Measurements from ENCODE around the gene OSBPL3.
"Not testable (repeated sequence)": the region's sequence is repeated elsewhere in the genome, so short reads cannot be mapped to it uniquely, and the experiment has no call there.

Gene OSBPL3

DNA sequence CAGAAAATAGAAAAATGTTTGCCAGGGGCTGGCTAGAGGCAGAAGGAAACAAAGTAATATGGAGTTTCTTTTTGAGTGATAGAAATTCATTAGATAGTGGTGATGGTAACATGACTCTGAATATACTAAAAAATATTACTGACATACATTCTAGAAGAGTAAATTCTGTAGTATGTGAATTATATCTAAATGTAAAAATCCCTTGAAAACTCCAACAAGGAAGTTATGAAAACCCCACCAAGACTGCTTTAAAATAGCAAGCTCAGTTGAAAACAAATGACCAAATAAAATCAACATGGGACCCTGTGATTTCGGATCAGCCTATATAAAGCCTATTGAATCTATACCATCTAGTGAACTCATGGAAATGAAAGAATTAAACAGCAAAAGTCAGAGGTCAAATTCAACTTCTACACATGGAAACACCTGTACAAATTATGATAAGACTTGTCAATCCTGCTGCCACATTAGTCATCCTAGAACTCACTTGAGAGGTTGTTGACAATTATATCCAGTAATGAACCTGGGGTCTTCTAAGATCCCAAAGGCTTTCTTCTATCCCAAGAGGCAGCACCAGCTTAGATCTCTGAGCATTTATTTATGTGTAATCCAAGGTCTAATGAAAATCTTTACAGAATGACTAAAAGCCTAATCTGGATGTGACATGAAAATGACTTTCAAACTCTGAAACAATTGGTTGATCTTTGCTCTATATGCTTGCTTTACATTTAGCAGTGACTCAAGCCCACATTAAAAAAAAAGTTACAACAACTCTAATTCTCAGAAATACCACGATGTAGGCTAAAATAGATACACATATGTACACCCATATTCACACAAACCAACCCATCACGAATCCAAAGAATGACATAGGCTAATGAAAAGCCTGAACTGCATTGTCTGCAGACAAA lies 59.3 kb downstream of the OSBPL3 start:
- no peak for DNase-seq (ENCODE audit: low read depth)

DNA sequence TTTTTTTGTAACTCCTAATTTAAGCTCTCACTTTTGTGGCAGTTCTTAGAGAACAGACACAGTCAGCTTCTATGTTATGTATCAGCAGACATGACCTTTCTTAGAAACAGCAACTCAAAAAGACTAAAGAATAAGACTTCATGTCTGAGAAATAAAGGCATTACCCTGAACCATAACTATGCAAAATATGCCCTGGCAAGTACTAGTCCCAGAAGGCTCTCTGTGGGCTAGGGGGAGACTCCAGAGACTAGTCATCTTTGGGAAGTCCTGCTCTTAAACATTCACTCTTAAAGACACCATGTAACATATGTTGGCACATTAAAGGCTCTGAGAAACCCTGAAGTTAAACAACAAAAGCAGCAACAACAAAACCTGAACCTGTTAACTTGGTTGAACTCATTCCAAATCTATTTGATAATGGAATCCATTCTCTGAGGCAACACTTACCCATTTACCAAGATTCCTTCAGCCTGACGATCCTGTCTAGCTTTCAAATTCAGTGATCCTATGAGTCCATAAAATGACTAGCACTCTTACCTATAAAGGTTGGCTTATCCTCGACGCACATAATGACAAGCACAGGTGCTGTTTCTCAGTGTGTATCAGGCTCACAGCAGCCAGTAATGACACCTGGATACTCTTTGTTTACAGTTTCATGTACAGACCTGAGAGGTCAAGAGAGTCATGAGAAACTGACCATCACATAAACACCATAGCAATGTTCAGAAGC lies 62.3 kb downstream of the OSBPL3 start:
- no peak for DNase-seq (ENCODE audit: low read depth)

DNA sequence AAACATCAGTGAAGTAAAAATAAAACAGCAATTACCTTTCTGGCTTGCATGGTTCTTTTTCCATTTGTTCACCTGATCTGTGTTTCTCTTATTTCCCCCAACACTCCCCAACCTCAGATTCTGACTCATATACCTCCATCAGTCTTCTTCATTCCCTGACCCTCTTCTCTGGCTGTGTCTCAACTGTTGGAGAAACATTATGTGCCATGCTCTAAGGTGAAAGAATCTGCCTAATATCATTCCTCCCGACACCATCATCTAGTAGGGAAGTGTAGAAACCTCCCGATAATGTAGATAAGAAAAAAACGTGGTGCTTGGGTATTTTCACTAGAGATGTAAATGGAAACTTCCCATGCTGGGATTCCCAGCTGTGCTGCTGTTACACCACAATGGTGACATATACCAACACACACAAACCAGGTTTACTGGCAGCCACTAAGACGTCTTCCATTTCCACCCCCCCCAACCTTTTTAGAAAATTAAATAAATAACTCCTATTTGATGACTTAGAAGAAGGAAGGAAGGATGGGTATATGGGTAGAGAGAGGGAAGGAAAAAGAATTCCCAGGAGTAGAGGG lies 63.4 kb downstream of the OSBPL3 start:
- DNase-seq (ENCODE audit: low read depth): no peak

DNA sequence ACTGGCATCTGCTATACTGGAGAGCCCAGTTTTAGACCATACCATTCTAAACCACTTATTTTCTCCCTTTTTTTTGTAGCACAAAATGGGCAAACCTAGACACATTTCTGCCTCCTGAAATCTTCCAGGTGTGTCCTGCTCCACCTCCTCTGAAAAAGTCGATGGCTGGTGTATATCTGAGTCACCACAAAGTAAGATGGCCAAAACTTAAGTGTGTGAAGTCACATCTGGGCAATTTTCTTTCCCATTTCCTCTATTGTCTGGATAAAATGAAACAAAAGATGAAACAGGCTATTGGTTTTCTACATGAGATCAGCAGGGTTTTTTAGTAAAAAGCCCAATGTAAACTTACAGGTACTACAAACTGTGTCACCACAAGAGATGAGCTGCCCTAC lies 65.5 kb downstream of the OSBPL3 start:
- no peak for DNase-seq (ENCODE audit: low read depth)

DNA sequence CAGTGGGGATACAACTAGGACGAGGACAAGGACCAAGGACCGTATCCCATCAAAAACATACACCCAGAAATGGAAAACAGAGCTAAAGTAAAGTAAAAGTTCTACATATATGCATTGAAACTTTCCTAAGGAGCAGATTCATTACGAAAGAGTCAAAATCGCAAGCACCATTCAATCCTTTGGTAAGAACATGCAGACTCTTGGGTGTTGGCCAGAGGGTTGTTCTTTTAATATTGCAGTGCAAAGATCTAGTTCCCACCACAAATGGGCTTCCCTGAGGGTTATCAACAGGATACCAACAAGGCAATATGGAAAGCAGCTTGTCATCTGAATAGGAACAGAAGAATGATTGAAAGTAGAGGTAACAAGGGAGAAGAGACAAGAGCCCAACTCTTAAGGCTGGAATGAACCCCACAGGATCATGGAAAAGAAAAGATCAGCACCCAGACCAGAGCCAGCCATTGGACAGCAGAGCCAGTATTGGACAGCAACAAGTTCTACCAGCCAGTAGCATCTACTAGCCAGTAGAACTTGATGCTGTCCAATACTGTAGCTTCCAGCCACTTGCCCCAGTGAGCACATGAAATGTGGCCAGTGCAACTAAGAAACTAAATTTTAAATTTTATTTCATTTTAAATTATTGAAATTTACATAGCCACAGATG lies 66.0 kb downstream of the OSBPL3 start:
- DNase-seq (ENCODE audit: low read depth): peak; percentile 33

DNA sequence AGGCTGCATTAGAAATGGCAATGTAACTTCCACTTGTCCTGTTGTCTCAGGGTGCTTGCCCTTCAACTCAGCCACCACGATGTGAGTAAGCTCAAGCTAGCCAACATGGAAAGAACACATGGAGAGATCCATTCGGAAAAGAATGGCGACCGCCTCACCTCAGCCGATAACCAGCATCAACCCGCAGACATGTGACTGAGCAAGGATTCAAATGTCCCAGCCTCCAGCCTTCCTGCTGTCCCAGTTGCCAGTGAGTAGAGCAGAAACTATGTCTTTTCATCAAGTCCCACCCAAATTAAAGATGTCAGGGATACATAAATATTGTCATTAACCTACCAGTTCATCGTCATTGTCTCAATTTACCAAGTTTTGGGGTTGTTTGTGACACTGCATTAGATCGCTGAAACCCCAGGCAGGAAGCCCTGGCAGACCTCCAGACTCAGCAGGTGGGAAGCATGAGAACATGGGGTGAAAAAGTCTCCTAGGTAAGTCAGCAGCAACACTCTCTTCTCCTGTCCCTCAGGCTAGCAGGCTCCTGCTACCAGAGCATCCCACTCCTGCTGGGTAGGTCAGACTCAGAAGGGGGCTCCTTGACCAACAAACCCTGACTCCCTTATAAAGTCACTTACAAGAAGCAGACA lies 67.0 kb downstream of the OSBPL3 start:
- no peak for DNase-seq (ENCODE audit: low read depth)

DNA sequence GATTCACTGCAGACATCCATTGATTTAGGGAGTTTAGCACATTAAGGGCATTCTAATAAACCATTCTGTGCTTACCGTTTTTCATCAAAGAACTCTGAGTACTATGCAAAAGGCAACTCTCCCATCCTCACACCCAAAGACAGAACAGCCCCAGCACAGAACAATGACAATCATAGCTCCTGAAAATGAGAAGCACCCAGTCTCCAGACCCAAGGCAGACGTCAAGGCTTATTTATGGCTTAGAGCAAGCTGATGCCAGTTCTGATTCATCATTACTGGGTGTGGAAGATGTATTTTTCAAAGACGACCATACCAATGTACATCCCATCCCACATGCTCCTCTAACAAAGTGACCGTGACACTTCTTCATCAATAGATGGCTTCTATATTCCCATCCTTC lies 67.6 kb downstream of the OSBPL3 start:
- DNase-seq (ENCODE audit: low read depth): no peak

DNA sequence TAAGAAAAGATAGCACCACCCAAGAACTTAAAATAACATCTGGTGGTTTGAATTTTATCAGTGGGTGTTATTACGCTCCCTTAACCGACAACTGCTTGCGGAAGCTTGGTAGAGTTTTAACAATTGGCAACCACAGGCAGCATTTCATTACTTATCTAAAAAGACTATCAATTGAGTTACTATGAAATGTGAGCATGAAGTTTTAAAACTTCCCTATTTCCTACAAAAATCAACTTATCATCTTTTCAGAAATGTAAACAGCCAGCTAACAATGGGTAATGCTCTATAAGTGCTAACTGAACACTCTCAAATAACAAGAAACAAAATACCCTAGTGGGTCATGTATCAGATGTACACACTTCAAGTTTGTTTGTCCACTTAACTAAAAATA lies 68.8 kb downstream of the OSBPL3 start:
- DNase-seq (ENCODE audit: low read depth): peak; percentile 43

DNA sequence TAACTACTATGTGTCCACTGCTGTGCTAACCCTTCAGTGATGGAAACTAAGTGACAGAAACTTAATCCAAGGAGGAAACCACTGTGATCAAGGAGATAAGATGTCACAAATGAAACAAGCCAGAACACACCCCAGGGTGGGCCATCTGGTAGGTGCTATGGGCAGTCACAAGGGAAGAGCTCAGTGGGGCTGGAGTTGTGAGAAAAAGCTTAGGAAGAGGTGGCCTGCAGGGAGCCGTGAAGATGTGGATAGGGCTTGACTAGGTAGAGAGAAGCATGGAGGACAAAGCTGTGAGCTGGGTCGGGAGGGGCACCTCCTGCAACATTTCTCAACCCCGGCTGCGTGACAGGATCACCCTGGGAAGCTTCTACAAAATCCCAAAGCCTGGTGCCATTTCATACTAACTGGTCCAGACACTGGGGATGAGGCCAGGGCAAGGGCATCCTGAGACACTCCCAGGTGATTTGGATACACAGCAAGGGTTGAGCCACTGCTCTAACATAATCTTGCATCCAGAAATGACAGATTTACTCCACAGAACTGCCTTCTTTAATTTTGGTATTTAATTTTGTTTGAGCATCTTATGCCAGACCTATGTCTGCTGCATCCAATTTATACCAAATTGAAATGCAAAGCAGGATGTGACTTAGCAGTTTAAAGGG lies 69.3 kb downstream of the OSBPL3 start:
- peak; percentile 26 for DNase-seq (ENCODE audit: low read depth)

DNA sequence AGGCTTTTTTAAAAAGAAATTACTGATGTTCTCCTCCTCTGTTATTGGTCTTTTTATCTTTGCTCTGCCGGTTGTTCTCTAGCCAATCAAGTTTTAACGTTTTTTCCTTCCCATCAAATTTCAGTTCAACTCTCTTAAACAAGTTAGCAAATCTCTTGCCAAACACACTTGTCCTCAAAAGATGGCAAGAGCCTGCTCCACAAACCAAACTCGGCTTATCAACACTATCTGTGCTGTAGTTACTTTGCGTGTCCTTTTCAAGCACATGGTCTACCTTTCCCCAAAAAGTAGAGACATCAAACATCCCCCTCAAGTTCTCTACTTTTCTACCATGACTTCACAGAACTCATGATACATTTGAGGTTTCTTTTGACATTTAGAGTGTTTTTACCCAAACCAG lies 71.3 kb downstream of the OSBPL3 start:
- no peak for DNase-seq (ENCODE audit: low read depth)

DNA sequence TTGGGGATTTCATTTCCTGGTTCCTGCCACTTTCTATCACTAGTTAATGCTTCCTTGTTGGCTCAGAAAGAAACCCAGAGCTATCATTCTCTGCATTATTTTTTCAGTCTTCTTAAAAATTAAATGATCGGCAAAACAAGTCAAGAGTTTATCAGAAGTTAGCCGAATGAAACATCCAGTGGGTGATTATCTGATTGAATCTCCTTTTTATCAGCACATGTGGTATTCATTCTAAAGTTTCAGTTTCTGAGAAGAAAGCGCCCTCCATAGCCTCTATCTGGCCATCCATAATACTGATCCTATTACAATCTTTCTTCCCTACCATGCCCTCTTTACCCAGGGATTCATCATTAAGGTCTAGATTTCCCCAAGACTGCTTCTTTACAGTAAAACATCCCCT lies 71.8 kb downstream of the OSBPL3 start:
- DNase-seq (ENCODE audit: low read depth): no peak

DNA sequence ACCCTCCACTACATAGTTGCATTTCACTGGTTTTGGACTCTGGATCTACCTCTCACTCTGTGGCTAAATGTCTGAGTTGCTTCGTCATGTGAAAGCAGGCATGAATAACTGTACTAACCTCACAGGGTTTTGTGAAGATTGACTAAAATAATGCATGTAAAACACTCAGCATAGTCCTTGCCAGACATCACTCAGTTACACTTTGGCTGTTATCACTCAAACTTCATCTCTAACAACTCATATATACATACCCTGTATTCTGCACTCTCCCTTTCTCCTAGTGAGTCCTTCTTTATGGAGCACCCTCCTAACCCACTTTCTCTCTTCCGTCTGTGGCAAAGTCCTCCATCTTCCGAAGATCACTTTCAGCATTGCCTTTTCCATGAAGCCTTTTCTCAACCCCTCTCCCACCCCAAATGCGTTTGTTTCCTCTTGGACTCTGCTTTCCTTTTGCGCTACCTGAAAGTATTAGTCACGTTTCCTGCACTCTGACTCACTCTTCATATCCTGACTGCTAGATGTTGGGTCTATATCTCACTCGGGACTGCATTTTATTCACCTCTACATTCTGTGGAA lies 72.6 kb downstream of the OSBPL3 start:
- no peak for DNase-seq (ENCODE audit: low read depth)

DNA sequence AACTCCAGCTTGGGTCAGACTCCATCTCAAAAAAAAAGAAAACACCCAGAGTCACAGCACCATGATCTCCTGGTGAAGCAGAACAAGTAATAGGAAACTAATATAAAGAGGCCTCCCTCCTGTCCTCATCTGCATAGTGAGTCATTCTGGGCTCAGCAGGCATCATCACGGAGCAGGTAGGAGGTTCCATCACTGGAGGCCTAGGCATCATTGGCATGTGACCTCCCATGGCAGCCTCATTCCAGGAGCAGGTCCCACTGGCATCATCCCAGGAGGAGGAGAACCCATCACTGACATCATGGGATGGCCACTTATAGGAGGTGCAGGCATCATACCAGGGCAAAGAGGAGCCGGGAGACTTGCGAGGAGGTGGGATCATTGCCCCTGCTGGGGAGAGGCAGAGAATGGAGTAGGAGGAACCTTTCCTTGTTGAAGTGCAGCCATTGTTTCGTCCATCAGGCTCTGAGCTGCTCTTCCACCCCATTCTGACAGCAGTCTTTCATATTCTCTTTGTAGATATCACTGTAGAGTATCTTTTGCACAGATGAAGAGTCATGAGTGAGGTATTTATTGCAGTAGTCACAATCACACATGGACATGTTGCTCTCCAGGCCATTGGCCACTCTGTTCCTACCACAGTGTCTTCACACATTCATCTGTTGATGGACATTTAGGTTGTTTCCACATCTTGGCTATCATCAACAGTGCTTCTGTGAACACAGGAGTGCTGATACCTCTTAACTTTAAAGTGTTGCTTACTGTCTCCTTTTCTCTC lies 73.8 kb downstream of the OSBPL3 start:
- no peak for DNase-seq (ENCODE audit: low read depth)

DNA sequence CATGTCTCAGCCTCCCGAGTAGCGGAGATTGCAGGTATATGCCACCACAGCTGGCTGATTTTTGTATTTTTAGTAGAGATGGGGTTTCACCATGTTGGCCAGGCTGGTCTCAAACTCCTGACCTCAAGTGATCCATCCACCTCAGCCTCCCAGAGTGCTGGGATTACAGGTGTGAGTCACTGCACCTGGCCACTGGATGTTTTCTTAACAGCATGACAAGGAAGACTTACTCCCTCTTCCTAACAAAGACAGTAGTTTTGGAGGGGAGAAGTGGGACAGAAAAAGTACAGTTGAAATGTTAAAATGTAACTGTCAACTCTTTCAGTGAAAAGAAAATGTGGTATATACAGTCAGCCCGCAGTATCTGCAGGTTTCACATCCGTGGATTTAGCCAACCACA lies 76.0 kb downstream of the OSBPL3 start:
- not testable (repeated sequence) for DNase-seq (ENCODE audit: low read depth)

DNA sequence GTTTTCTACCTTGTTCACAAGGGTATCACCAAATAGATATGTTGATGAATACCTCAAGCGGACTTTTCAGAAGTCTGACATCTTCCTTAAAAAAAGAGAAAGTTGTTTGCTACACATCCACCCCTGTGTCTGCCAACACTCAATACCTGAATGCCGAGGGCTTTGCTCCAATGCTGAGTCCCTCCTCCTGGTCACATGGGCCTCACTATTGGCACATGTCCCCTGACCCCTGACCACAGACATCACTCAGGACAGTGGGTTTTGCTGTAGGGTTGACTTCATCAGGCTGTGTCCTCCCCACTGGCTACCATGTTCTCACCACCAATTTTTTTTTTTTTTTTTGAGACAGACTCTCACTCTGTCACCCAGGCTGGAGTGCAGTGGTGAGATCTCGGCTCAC lies 76.4 kb downstream of the OSBPL3 start:
- DNase-seq (ENCODE audit: low read depth): no peak

DNA sequence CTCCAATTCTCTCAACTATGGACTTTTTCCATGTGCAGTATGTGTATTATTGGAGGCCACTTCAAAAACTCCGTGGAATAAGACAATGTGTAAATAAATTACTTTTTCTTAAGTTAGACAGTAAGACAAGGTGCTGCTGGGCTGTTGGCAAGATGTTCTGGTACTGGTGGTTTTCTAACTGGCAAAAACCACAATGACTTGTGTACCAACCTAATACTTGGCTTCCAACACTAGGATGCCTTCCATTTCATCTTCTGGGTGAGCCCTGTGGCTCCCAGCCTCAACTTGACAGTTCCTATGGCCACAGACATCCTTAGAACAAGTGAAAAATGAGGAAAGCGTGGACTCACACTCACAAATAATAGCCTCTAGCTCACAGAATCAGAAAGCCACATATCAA lies 77.0 kb downstream of the OSBPL3 start:
- DNase-seq (ENCODE audit: low read depth): no peak

DNA sequence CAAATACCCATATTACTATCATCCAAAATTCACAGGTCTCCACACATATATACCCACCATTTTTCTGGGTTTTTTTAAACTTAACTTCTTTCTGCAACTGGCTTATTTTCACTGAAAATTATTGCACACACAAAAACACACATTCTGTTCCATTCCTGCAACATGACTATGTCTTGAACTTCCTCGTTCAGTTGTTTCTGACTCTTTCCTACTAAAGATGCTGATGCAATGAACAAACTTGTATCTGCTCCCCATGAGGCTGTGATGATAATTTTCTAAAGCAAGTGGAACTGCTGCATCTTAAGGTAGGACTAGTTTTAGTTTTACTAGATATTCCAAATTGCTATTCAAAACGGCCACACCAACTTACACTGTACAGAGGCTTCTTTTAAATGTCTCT lies 77.7 kb downstream of the OSBPL3 start:
- no peak for DNase-seq (ENCODE audit: low read depth)

DNA sequence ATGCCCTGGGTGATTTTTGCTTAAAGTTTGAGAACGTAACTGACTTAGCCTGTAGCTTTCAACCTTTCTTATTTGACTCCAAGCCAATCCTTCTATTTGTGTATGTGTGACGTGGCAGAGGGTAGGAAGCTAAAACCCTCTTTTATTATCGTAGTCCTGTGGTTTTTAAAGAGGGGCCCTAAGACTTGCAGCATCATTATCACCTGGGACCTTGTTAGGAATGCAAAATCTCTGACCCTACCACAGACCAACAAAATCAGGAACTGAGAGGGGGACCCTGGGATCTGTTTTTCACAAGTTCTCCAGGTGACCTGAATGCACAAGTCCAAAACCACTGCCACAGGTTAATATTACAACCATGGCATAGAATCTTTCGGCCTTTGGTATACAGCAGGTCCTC lies 80.1 kb downstream of the OSBPL3 start:
- DNase-seq (ENCODE audit: low read depth): no peak

DNA sequence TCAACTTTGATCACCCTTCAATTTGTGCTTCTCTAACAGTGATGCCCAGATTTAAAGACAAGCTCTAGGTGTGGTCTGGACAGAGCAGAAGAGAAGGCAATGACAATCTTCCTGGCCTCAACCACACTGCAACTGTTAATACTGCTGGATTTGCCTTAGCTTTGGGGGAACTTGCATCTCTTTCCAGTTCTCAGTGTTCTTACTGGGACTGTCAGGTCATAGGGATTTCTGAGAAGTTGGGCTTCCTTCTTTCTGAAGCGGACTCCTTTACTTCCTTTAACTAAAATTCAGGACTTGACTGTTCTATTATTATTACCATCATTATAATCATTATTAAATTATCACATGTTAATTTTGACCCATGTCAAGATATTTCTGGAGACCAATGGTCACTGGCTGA lies 80.8 kb downstream of the OSBPL3 start:
- DNase-seq (ENCODE audit: low read depth): no peak

DNA sequence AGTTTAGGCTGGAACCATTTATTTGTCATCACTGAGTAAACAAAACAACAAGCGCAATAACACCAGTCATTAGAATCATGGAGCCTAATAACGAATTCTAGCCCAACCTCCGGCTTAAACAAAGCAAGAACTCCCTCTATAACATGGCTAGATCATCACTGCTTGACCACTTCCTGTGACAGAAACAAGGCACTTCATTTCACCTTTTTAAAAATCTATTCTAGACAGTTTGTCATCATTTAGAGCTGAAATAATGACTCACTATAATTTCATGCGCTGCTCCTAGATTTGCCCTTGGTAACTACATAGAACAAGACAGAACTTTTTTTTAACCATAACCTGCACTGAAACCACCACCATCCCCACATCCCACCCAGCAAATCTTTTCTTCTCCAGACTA lies 81.3 kb downstream of the OSBPL3 start:
- DNase-seq (ENCODE audit: low read depth): no peak

Measured in CMK (cell line).